H1 (cell line): ENCODE results near the gene ZHX3. TPM values are rescaled to one million over a fixed set of nuclear protein-coding genes. Genes with fewer than 3 reads are reported as not detected.

Source experiments
- CTCF ChIA-PET: fragments of 300-600 bp; sonication (Branson Sonifier 250); formaldehyde crosslinking; loops from one replicate; lab custom pipeline; 2021; ENCODE audit not compliant: partially characterized antibody; lab: Charles Lee
- POLR2A ChIA-PET: fragments of 300-600 bp; sonication (Branson Sonifier 250); formaldehyde crosslinking; loops from one replicate; lab custom pipeline; 2021; ENCODE audit warnings: inconsistent platforms; ENCODE audit not compliant: partially characterized antibody; lab: Charles Lee
- DNase-seq, 2 experiments: peaks; one replicate each; pipeline versions ENCODE4 v3.0.0 to v3.0.0-alpha.2; 2010 to 2022; ENCODE audit warnings: low spot score in 2 of 2, low read depth in 1 of 2, mixed read lengths in 1 of 2
- FAIRE-seq: peaks from 2 replicates; lab custom pipeline; 2011; peaks lifted over from hg19 to GRCh38; lab: Jason Lieb, UNC
- H2AFZ ChIP-seq: 2 replicates; pipeline ENCODE4 v1.8.1; 2012; ENCODE audit warnings: low read length, inconsistent platforms
- H2AK5ac ChIP-seq: 2 replicates; pipeline ENCODE4 v1.6.1; 2013; ENCODE audit warnings: low read depth, low read length
- H2BK120ac ChIP-seq: replicated peaks from 2 replicates; pipeline ENCODE3; 2013; ENCODE audit warnings: low read depth, low read length, inconsistent platforms
- H2BK12ac ChIP-seq: 2 replicates; pipeline ENCODE4 v1.6.1; 2013; ENCODE audit warnings: low read depth, low read length
- H2BK15ac ChIP-seq: 2 replicates; pipeline ENCODE4 v1.6.1; 2013; ENCODE audit warnings: low read length
- H2BK20ac ChIP-seq: 2 replicates; pipeline ENCODE4 v1.6.1; 2013; ENCODE audit warnings: low read length
- H2BK5ac ChIP-seq: 2 replicates; pipeline ENCODE4 v1.6.1; 2013; ENCODE audit warnings: low read depth, low read length
- H3K14ac ChIP-seq: 2 replicates; pipeline ENCODE4 v1.6.1; 2013; ENCODE audit warnings: inconsistent platforms; ENCODE audit not compliant: insufficient read length
- H3K18ac ChIP-seq: 2 replicates; pipeline ENCODE4 v1.6.1; 2013; ENCODE audit warnings: low read length; ENCODE audit errors: extremely low read depth
- H3K23ac ChIP-seq: 2 replicates; pipeline ENCODE4 v1.6.1; 2013; ENCODE audit warnings: inconsistent platforms; ENCODE audit not compliant: insufficient read length
- H3K23me2 ChIP-seq: 2 replicates; pipeline ENCODE4 v1.6.1; 2013; ENCODE audit warnings: low read depth, low read length
- H3K27ac ChIP-seq: 2 replicates; pipeline ENCODE4 v1.6.1; 2011; ENCODE audit warnings: low read depth, low read length, inconsistent platforms
- H3K27me3 ChIP-seq, 4 experiments: replicated peaks in 1 of 4; 1 replicate in 1 of 4; 2 replicates in 3 of 4; pipeline versions ENCODE4 v1.6.1 to v1.8.1; 2011 to 2013; ENCODE audit warnings: low read length in 3 of 4, mild to moderate bottlenecking in 3 of 4, inconsistent platforms in 2 of 4, mixed read lengths in 2 of 4, moderate library complexity in 1 of 4; ENCODE audit not compliant: control insufficient read depth in 3 of 4, insufficient read depth in 3 of 4; ENCODE audit errors: extremely low read depth in 1 of 4
- H3K36me3 ChIP-seq, 4 experiments: 2 replicates each; pipeline versions ENCODE4 v1.6.1 to v1.8.1; 2011 to 2013; ENCODE audit warnings: mild to moderate bottlenecking in 4 of 4, low read length in 3 of 4, moderate library complexity in 2 of 4, control low read depth in 1 of 4, inconsistent platforms in 1 of 4; ENCODE audit not compliant: insufficient read depth in 4 of 4, control insufficient read depth in 2 of 4
- H3K4ac ChIP-seq: replicated peaks from 2 replicates; pipeline ENCODE3; 2013; ENCODE audit warnings: low read length, low read depth, mixed read lengths, inconsistent platforms; ENCODE audit not compliant: insufficient read length
- H3K4me1 ChIP-seq, 4 experiments: replicated peaks in 1 of 4; 1 replicate in 1 of 4; 2 replicates in 3 of 4; pipeline versions ENCODE4 v1.6.1 to v1.8.1; 2011 to 2013; ENCODE audit warnings: low read length in 3 of 4, inconsistent platforms in 2 of 4, mixed read lengths in 1 of 4; ENCODE audit not compliant: insufficient read depth in 4 of 4, control insufficient read depth in 3 of 4
- H3K4me2 ChIP-seq, 2 experiments: 2 replicates each; pipeline versions ENCODE4 v1.6.1 to v1.8.1; 2011 to 2013; ENCODE audit warnings: low read depth in 2 of 2, low read length in 2 of 2, control low read depth in 1 of 2, inconsistent platforms in 1 of 2, mild to moderate bottlenecking in 1 of 2; ENCODE audit not compliant: insufficient read depth in 1 of 2
- H3K4me3 ChIP-seq, 4 experiments: fragments of 200-600, 300-600 bp in 1 of 4; sonication (generic), shearing (Covaris generic), sonication (Bioruptor Twin) in 1 of 4; 2 replicates each; pipeline versions ENCODE4 v1.5.1 to v1.8.1; 2011 to 2016; ENCODE audit warnings: low read length in 4 of 4, low read depth in 3 of 4, control low read depth in 2 of 4, inconsistent platforms in 2 of 4, mild to moderate bottlenecking in 2 of 4, mixed read lengths in 1 of 4, moderate library complexity in 1 of 4; ENCODE audit not compliant: insufficient read depth in 2 of 4; ENCODE audit errors: extremely low read depth in 1 of 4
- H3K56ac ChIP-seq: replicated peaks from 2 replicates; pipeline ENCODE3; 2013; ENCODE audit warnings: low read depth, mild to moderate bottlenecking, mixed read lengths, low read length, inconsistent platforms; ENCODE audit not compliant: insufficient read length
- H3K79me1 ChIP-seq: 2 replicates; pipeline ENCODE4 v1.6.1; 2013; ENCODE audit warnings: low read depth, low read length, control low read depth
- H3K79me2 ChIP-seq, 2 experiments: 2 replicates each; pipeline versions ENCODE4 v1.6.1 to v1.8.1; 2012 to 2013; ENCODE audit warnings: low read length in 2 of 2, mild to moderate bottlenecking in 2 of 2, inconsistent platforms in 1 of 2; ENCODE audit not compliant: insufficient read depth in 2 of 2, control insufficient read depth in 1 of 2
- H3K9ac ChIP-seq, 4 experiments: replicated peaks in 1 of 4; 1 replicate in 1 of 4; 2 replicates in 3 of 4; pipeline versions ENCODE4 v1.6.1 to v1.8.1; 2011 to 2013; ENCODE audit warnings: low read depth in 3 of 4, low read length in 3 of 4, control low read depth in 2 of 4, mild to moderate bottlenecking in 2 of 4, moderate library complexity in 2 of 4, inconsistent platforms in 1 of 4; ENCODE audit errors: extremely low read depth in 1 of 4
- H3K9me3 ChIP-seq, 2 experiments: 2 replicates each; pipeline versions ENCODE4 v1.6.1 to v1.8.1; 2012 to 2013; ENCODE audit warnings: mild to moderate bottlenecking in 2 of 2, moderate library complexity in 2 of 2, control low read depth in 1 of 2, inconsistent platforms in 1 of 2, low read depth in 1 of 2, low read length in 1 of 2, mixed read lengths in 1 of 2; ENCODE audit not compliant: insufficient read depth in 2 of 2
- H4K20me1 ChIP-seq, 2 experiments: replicated peaks in 1 of 2; 2 replicates each; pipeline versions ENCODE3 to v1.8.1; 2011 to 2013; ENCODE audit warnings: inconsistent platforms in 2 of 2, low read length in 2 of 2, mild to moderate bottlenecking in 1 of 2; ENCODE audit not compliant: insufficient read depth in 2 of 2, control insufficient read depth in 1 of 2
- H4K5ac ChIP-seq: 2 replicates; pipeline ENCODE4 v1.6.1; 2013; ENCODE audit warnings: low read length, low read depth, mixed read lengths, inconsistent platforms; ENCODE audit not compliant: insufficient read length
- H4K8ac ChIP-seq: 2 replicates; pipeline ENCODE4 v1.8.0; 2013; ENCODE audit warnings: mild to moderate bottlenecking, moderate library complexity, low read length, inconsistent platforms; ENCODE audit not compliant: insufficient read depth; ENCODE audit errors: extremely low read depth
- H4K91ac ChIP-seq: replicated peaks from 2 replicates; pipeline ENCODE3; 2013; ENCODE audit warnings: low read length, mixed read lengths, inconsistent platforms; ENCODE audit not compliant: insufficient read length
- BACH1 ChIP-seq: IDR thresholded peaks from 2 replicates; pipeline ENCODE4 v1.6.1; 2012; ENCODE audit warnings: low read length, improper control_type of control experiment
- WGBS, 2 experiments: shearing (Covaris generic) in 1 of 2; methylation state at CpG; one replicate each; pipeline versions ENCODE4 v1.1.6 to v1.1.7; 2013 to 2015; ENCODE audit warnings: low lambda C conversion rate in 2 of 2, mixed read lengths in 2 of 2, inconsistent platforms in 1 of 2, low coverage in 1 of 2, missing lambda C conversion rate in 1 of 2; ENCODE audit not compliant: insufficient replicate concordance in 2 of 2, insufficient coverage in 1 of 2, insufficient read length in 1 of 2; ENCODE audit errors: extremely low coverage in 1 of 2, missing lambda C conversion rate in 1 of 2; 5-methylcytosine and 5-hydroxymethylcytosine counted together
- polyA plus RNA-seq, 7 experiments: library from polyadenylated mRNA; depleted of rRNA in 3 of 7; stranded (reverse) in 5 of 7; unstranded in 2 of 7; fragments of >200 nt in 5 of 7; fragments of 200-250 nt in 2 of 7; gene quantifications; 1 replicate in 5 of 7; 2 replicates in 1 of 7; 4 replicates in 1 of 7; pipeline versions ENCODE4 v1.2.1 to v1.2.3, GENCODE V29; 2011 to 2013; ENCODE audit warnings: missing spikeins in 2 of 7, mixed read lengths in 2 of 7
- total RNA-seq: library from RNA; stranded (reverse); fragmentation: NEBNext Ultra II Directional; extraction: Animal tissue kit (Norgen Biotek cat#: 25700); gene quantifications from 2 replicates; pipeline ENCODE4 v1.2.1, GENCODE V29; 2021

ZHX3 gene
- total and polyA plus RNA-seq, 2 of the 8 experiments (the other 6 are each of a cell fraction or from before 2014, with no cell fraction given) = 1.00 to 7.8 TPM

DNA sequence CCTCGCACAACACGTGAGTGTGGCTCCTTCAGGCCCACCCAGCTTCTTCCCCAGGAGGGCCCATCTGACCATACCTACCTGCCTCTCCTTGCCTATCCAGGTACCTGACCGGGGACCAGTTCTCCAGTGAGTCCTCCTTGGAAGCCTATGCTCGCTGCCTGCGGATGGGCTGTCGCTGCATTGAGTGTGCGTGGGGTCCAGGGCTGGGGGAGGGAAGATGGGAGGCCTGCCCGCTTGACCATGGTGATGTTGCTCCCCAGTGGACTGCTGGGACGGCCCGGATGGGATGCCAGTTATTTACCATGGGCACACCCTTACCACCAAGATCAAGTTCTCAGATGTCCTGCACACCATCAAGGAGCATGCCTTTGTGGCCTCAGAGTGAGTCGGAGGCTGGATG, 153.7 kb downstream of the ZHX3 start:
- no peaks in the 10 kb centered on the region for H3K23me2 ChIP-seq
- no peak overlapping the region for H2AFZ ChIP-seq
- no peak overlapping the region for H3K9ac ChIP-seq
- no peak for DNase-seq
- H4K8ac ChIP-seq = no peak overlapping the region
- H3K4me1 ChIP-seq = peaks cover 0 to 2% (median under 1%) of the 10 kb centered on the region in 4 experiments; a peak in 3 of 7 replicates
- peaks cover 0 to 28% of the 10 kb centered on the region in 2 experiments for H4K20me1 ChIP-seq
- no peak overlapping the region for H4K91ac ChIP-seq
- H3K18ac ChIP-seq = no peak overlapping the region
- 92% methylated on average over 11 of the region's 11 CpGs; no CpG with 5 or more reads in 1 of the 2 experiments for WGBS, 2 experiments
- H3K4me2 ChIP-seq = no peak overlapping the region
- H3K4me3 ChIP-seq = no peak overlapping the region
- H2AK5ac ChIP-seq = no peak overlapping the region
- no peak overlapping the region for H3K23ac ChIP-seq
- no peak overlapping the region for H2BK5ac ChIP-seq
- H2BK12ac ChIP-seq = no peak overlapping the region
- H3K27me3 ChIP-seq = no peaks in the 10 kb centered on the region
- H2BK20ac ChIP-seq = no peak overlapping the region
- H3K27ac ChIP-seq = no peak overlapping the region
- no peak for TF ChIP-seq BACH1
- no peak overlapping the region for H3K4ac ChIP-seq
- H3K9me3 ChIP-seq = no peaks in the 10 kb centered on the region
- H2BK120ac ChIP-seq = no peak overlapping the region
- no peak for FAIRE-seq
- POLR2A ChIA-PET = interaction anchor here (1.7 kb wide), 1 partner anchor 26 kb away, joined by 5 read pairs; the partner anchor contains the start of gene PLCG1
- CTCF ChIA-PET = interaction anchor here (0.9 to 1.6 kb wide), 2 partner anchors 29 to 176 kb away, joined by 4 to 5 read pairs; no protein-coding TSS in a partner anchor
- H3K79me1 ChIP-seq = peaks cover 11% of the 10 kb centered on the region
- H3K79me2 ChIP-seq = peaks cover 0 to 15% of the 10 kb centered on the region in 2 experiments; a peak in 2 of 4 replicates
- H3K56ac ChIP-seq = no peak overlapping the region
- no peak overlapping the region for H4K5ac ChIP-seq
- no peak overlapping the region for H3K14ac ChIP-seq
- peaks cover 53 to 77% (median 70%) of the 10 kb centered on the region in 4 experiments for H3K36me3 ChIP-seq
- no peak overlapping the region for H2BK15ac ChIP-seq
